Inflammatory macrophage treated with lipopolysaccharide for 1 hour (primary cell): ENCODE measurements around the gene WNT9A.

Experiments
- DNase-seq, 2 donors: peaks; one replicate each; pipeline ENCODE4 v3.0.0-alpha.2; 2020 to 2022

The WNT9A gene

GRCh38 chr1:227924168-227924832 lies 23.4 kb downstream of the WNT9A start:
- DNase-seq = no peak

DNA sequence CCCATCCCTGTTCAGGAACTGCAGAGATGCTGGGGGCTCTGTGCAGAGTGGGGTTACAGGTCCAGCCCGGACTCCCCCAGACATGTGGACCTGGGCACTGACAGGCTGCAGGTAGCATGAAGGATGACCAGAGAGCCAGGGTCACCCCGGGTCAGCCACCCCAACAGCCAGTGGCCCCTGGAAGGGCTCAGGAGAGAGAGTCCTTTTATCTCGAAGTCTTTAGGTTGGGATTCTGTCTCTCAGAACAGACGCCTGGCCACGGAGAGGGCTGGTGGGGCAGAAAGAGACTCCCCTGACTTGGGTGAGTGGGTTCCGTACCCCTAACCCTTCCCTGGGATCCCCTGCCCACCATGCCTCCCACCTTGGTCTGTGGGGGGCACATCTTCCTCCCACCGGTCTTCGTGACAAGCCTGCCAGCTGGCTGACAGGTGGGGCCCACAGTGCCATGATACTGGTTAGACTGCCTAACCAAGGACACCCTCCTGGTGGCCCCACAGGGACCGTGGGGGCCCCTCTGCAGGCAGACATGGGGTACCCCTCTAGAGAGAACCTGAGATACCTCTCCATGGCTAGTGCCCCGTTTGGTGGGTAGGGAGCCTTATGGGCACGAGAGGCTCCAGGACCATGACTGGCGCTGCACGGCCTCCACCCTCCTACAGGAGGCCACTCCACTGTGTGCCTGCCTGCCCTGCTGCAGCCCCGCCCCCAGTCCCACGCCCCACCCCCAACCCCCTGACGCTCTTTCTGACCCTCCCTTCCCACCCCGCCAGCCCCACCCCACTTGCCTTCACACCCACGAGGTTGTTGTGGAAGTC lies 24.2 kb downstream of the WNT9A start:
- DNase-seq = no peak

DNA sequence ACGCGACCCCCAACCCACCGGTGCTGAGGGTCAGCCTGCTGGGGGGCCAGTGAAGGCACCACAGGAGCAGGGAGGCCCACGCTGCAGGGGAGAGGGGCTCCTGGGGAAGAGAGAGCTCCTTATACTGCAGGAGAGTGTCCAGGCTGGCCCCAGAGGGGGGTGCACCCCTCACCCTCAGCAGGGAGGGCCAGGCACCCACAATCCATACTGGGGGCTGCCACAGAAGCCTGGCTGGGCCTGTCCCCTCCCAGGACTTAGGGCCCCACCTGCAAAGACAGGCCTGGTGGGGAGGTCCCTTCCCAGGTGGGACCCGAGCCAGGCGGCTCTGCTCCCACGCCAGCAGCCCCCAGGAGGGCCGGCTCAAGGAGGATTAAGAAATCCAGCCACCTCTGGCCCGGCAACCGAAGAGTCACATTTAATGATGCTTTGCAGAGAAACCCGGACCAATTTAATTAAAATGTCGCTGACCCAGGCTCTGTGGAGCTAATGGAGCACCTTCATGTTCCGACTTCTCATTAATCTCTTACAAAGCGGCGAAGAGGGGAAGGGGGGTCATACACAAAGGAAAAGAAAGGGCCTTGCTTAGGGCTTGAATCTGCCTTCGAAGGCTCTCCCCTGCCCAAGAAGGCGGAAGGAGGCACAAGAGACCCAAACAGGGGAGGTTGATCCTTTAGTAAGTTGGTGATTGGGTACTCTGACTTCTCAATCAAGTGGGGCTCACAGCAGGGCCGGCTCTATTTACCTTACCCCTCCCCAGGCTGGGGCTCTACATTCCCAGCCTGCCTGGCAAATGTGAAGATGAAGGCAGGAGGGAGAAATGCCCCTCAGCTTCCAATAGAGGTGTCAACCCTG lies 25.0 kb downstream of the WNT9A start:
- no peak for DNase-seq

DNA sequence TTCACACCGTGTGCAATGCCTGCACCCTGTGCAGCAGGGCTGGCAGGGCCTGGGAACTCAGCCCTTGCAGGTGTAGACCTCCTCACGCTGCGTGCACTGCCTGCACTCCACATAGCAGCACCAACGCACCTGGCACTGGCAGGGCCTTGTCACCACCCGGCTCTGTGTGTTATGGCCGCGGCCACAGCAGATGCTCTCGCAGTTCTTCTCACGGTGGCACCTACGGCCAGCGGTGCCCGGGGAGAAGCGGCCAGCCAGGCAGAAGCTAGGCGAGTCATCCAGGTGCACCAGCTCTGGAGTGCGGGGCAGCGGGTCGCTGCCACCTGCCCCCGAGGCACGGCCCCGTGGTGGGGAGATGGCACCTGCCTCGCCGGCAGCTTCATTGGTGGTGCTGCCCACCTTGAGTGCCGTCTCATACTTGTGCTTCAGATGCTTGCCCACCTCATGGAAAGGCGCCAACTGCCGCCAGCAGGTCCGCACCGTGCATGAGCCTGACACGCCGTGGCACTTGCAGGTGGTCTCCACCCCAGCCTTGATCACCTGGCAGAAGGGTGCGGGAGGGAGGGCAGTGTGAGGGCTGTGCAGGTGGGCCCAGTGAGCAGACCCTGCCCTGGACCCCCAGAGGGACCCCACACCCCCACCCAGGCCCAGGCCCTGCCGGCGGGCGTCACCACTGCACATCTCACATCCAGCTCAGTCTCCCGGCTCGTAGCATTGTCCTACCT lies 26.1 kb downstream of the WNT9A start:
- no peak for DNase-seq

- DNase-seq = no peak
Measured at GRCh38 chr1:227920896-227921295, 26.8 kb downstream of the WNT9A start.

DNA sequence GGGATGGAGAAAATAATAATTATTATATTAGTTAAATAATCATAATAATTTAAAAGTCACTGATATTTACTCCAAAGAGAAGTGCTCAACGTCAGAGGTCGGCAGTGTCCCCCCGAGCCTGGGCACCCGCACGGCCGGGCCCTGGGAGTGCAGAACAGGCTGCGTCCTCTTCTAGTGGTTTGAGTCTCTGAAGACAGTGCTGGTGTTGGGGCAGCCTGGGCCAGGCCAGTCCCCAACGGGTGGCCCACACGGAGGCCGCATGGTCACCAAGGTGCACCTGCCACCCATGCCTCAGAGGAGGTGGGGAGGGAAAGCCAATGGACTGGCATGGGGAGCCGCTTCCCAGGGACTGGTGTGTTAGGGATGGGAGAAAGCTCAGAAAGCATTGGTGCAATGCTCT lies 27.3 kb downstream of the WNT9A start:
- DNase-seq = no peak

DNA sequence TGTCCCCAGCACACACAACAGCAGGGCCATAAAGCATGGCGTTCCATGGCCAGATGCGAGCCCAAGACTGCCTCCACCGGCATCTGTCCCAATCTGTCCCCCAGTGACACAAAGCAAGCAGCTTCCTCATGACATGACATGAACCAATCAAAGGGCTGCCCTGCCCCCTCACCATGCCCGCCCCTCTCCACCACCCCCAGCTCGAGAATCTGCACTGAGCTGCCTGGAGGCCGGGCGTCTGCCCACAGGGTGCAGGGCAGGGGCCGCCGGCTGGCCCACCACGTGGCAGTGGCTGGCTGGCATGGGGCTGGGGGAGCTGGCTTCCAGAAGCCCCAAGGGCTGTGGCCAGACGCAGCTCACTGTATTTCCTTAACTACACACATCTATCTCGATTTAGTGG lies 27.8 kb downstream of the WNT9A start:
- DNase-seq = no peak

- no peak for DNase-seq
Measured at GRCh38 chr1:227918736-227919135, 29.0 kb downstream of the WNT9A start.

DNA sequence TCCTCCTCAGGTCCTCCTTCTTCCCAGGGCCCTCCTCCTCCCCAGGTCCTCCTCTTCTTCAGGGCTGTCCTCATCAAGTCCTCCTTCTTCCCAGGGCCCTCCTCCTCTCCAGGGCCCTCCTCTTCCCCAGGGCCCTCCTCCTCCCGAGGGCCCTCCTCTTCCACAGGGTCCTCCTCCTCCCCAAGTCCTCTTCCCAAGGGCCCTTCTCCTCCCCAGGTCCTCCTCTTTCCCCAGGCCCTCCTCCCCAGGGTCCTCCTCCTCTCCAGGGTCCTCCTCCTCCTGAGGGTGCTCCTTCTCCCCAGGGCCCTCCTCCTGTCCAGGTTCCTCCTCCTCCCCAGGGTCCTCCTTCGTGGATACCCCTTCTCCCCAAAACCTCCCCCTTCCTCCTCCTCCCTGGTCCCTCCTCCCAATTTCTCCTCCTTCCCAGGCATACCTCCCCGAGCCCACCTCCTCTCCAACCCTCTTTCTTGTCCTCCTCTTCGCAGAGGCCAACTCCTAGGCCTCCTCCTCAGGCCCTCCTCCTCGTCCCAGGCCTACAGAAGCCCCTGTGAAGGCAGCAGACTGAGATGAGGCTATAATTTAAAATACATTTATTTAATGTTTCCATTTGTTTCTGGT lies 29.5 kb downstream of the WNT9A start:
- DNase-seq = no peak

- DNase-seq = no peak
Measured at GRCh38 chr1:227917081-227917950, 30.4 kb downstream of the WNT9A start.

DNA sequence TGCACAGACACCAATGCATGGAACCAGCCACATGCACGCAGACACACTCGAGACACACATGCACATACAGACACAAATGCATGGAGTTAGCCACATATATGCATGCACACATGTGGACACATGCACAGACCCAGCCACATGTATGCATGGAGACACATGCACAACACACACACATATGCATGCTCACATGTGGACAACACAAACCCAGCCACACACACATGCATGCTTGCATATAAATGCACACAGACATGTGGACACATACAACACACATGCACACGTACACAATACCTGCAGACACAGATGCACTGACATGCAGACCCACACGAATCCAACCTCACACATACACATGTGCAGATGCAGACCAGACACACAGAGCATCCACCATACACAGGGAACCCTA lies 31.1 kb downstream of the WNT9A start:
- no peak for DNase-seq

DNA sequence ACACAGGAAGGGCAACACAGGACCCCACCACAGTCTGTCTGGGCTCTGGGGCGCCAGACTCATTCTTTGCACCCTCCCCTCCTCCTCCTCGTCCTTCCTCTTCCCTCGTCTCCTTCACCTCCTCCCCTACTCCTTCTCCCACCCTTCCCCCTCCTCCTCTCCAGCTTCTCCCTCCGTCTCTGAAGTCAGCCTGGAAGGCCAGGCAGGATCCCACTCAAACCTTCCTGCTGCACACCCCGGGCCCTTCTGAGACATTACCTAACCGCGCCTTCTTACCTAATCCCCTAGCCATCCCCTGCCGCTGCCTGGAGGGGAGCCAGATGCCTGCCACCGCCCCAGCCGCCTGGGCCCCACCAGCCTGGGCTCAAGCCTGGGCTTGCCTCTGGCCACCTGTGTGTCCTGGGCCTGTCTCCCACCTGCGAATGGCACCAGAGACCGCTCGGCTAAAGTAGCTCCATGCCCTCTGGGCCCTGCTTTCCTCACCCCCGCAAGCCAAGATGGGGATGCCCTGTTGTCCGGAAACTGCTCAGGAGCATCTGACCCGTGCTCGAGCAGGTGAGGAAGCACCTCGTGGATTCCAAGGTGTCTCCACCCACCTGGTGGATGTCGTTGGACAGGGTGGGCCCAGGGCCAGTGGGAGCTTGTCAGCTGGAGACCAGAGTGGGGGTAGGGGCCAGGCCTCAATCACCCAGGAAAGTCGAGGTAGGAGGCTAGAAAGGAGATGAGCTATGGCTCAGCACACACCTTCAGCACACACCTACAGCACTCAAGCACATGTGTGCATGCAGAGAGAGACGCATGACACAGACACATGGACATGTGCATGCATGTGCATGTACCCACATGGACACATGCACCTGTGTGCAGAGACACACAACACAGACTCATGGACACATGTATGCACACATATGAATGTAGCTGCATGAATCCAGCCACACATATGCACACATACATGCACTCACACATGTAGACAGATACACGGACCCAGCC lies 31.9 kb downstream of the WNT9A start:
- DNase-seq = no peak

- no peak for DNase-seq
Measured at GRCh38 chr1:227914801-227915563, 32.8 kb downstream of the WNT9A start.

- DNase-seq = no peak
Measured at GRCh38 chr1:227913764-227914721, 33.7 kb downstream of the WNT9A start.

DNA sequence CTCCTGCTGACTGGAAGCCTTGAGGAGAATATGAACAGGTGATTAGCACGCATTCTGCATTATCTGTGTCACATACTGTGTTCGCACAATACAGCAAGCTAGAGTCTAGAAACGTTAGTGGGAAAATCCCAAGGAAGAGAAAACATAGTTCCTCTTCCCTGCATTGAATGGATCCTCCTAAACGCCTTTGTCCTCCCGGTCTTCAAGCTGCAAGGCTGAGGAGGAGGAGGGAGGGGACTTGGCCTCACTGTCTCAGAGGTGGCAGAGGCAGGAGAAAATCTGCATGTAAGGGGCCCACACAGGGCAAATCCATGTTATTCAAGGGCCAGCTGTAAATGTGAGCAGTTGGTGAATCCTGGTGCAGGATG lies 34.4 kb downstream of the WNT9A start:
- DNase-seq = no peak

DNA sequence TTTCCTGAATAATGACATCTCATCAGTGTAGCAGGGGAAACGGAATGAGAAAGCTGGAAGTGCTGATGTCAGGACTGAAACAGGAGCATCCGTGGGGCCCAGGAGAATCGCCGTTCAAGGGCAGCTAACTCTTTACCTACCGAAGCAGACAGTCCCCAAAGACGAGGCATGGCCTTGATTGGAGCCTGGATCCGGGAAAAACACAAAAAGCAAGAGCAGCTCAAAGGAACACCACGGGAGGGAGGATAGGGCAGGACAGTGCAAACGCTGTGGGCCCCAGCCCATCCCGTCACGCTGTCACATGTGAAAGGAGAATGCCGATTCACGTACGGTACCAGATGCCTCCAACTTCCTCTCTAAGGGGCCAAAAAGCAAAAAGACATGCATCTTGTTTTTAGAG lies 34.9 kb downstream of the WNT9A start:
- no peak for DNase-seq

GRCh38 chr1:227911376-227911775 lies 36.4 kb downstream of the WNT9A start:
- no peak for DNase-seq

GRCh38 chr1:227910511-227911153 lies 37.1 kb downstream of the WNT9A start:
- no peak for DNase-seq
